HEK293T (cell line): ENCODE measurements around the gene EPM2AIP1.

Experiments
- BHLHE40 ChIP-seq: fragments of 450-650 bp; IDR thresholded peaks from 2 replicates; pipeline ENCODE4 v1.6.1; 2016; ENCODE audit warnings: mild to moderate bottlenecking, moderate library complexity, borderline replicate concordance
- FOXK2 ChIP-seq: fragments of 450-650 bp; IDR thresholded peaks from 2 replicates; pipeline ENCODE4 v1.6.1; 2016; ENCODE audit warnings: mild to moderate bottlenecking
- SP1 ChIP-seq: fragments of 450-650 bp; IDR thresholded peaks from 2 replicates; pipeline ENCODE4 v1.6.1; 2017

DNA sequence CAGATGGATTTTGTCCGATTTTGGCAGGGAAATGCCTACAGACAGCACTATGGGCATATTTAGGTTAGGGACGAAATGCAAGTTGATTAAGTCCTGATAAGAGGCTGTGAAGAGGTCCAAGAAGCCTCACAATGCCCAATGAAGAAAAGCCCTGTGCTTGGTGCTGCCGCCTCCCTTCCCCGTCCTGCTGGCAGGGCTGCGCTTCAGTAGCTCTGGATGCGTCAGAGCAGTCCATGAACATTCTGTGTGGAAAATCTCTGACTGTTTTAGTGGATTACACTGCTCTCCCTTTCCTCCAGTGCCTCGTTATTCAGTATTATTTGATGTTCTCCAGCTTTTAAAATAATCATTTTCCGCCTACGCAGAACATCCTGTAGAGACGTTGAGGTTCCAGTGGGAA, 40.0 kb upstream of the EPM2AIP1 start:
- TF ChIP-seq SP1 (no peak), FOXK2 (no peak), BHLHE40 (no peak)
